Measurements from ENCODE around the gene MYB.

Gene MYB

DNA sequence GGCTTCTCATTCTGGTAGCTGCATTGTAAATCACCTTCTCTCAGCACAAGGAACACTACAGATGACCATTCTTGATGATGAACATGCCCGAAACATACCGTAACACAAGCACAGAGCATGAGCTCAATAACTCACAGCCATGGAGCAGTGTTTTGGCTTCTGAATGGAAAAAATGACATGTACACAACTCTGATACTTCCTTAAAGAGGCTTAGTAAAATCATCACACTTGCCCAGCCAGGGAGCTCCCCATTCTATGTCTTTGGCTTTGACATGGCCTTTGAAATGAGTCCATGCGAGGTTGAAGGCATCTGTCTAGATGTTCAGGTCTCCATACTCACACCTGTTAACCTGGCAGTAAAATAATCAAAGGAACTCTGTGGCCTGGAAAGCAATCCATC lies 87.6 kb downstream of the MYB start:
- no peak overlapping the region for H2AFZ ChIP-seq (ENCODE audit: low read length)

More for the DNA sequence above, 87.6 kb downstream of the MYB start:
- no peak overlapping the region for H3K4me2 ChIP-seq (ENCODE audit: low read depth, low read length)
- no peak overlapping the region for H3K4me3 ChIP-seq (ENCODE audit: low read length)
- TF ChIP-seq EZH2 (optimal IDR thresholded peaks at IDR 0.05; ENCODE audit: low read depth, low read length) (no peak), CTCF (IDR thresholded peaks at IDR 0.05; ENCODE audit: low read length) (no peak), EZH2phosphoT487 (IDR thresholded peaks at IDR 0.05; ENCODE audit: low read length) (no peak)
- no peaks in the 10 kb centered on the region for H3K79me2 ChIP-seq (ENCODE audit: low read length)
- H4K20me1 ChIP-seq (ENCODE audit: insufficient read depth, low read length), result no peaks in the 10 kb centered on the region
- H3K27ac ChIP-seq (ENCODE audit: low read length), result no peak overlapping the region
- no peaks in the 10 kb centered on the region for H3K27me3 ChIP-seq (replicated peaks; ENCODE audit: insufficient read depth, low read length)
- no peaks in the 10 kb centered on the region for H3K36me3 ChIP-seq (replicated peaks; ENCODE audit: insufficient read depth, low read length)
- H3F3A ChIP-seq (ENCODE audit: insufficient read depth, low read length), result no peaks in the 10 kb centered on the region
- H3K9ac ChIP-seq (ENCODE audit: low read length), result no peak overlapping the region
- no peaks in the 10 kb centered on the region for H3K9me2 ChIP-seq (replicated peaks; ENCODE audit: insufficient read depth, low read length)
- no peak for DNase-seq
- H3K9me3 ChIP-seq (replicated peaks; ENCODE audit: insufficient read depth, low read length), result no peaks in the 10 kb centered on the region
- H3K4me1 ChIP-seq (ENCODE audit: low read length), result peaks cover 5% of the 10 kb centered on the region; the same call in 1 of the 2 replicates
